Activated T-helper 1 cell treated with anti-CD3 and anti-CD28 coated beads, Interleukin-12 subunit alpha, Interleukin-12 subunit beta, Interleukin-2, Interleukin-4 antibody, amounts not matched to agents 30 ng/mL and 10 ng/mL and 1 ng/mL, durations not matched to agents 14 hours and 24 hours and 36 hours (primary cell): ENCODE data around the gene C11orf71. TPM values are rescaled to one million over a fixed set of nuclear protein-coding genes. Genes with fewer than 3 reads are reported as not detected.

Source experiments
- DNase-seq: peaks from one replicate; pipeline ENCODE4 v3.0.0; 2021; ENCODE audit warnings: low spot score
- H3K27ac Mint-ChIP-seq: one replicate; pipeline ENCODE4 v1.8.0; 2021; ENCODE audit warnings: mild to moderate bottlenecking, mixed read lengths
- H3K27me3 Mint-ChIP-seq: one replicate; pipeline ENCODE4 v1.8.0; 2022; ENCODE audit warnings: mild to moderate bottlenecking, moderate library complexity, mixed read lengths; ENCODE audit not compliant: insufficient read depth
- H3K36me3 Mint-ChIP-seq: one replicate; pipeline ENCODE4 v1.8.0; 2021; ENCODE audit warnings: low read depth, mixed read lengths
- H3K4me1 Mint-ChIP-seq: one replicate; pipeline ENCODE4 v1.8.0; 2021; ENCODE audit warnings: low read depth, mixed read lengths
- H3K4me3 Mint-ChIP-seq: one replicate; pipeline ENCODE4 v1.8.0; 2021; ENCODE audit warnings: mild to moderate bottlenecking, moderate library complexity, mixed read lengths
- H3K9me3 Mint-ChIP-seq: one replicate; pipeline ENCODE4 v1.8.0; 2021; ENCODE audit warnings: mixed read lengths
- intact Hi-C: fragments of 100-400 bp; cut with micrococcal nuclease; formaldehyde crosslinking; loops from one replicate; pipeline ENCODE4 v1.15.1; 2024
- total RNA-seq: library from RNA; stranded (reverse); gene quantifications from 2 replicates; pipeline ENCODE4 v1.2.3, GENCODE V29; 2022

C11orf71 gene
- total RNA-seq, 1 donor from 2014 or later, result 7.7 TPM

DNA sequence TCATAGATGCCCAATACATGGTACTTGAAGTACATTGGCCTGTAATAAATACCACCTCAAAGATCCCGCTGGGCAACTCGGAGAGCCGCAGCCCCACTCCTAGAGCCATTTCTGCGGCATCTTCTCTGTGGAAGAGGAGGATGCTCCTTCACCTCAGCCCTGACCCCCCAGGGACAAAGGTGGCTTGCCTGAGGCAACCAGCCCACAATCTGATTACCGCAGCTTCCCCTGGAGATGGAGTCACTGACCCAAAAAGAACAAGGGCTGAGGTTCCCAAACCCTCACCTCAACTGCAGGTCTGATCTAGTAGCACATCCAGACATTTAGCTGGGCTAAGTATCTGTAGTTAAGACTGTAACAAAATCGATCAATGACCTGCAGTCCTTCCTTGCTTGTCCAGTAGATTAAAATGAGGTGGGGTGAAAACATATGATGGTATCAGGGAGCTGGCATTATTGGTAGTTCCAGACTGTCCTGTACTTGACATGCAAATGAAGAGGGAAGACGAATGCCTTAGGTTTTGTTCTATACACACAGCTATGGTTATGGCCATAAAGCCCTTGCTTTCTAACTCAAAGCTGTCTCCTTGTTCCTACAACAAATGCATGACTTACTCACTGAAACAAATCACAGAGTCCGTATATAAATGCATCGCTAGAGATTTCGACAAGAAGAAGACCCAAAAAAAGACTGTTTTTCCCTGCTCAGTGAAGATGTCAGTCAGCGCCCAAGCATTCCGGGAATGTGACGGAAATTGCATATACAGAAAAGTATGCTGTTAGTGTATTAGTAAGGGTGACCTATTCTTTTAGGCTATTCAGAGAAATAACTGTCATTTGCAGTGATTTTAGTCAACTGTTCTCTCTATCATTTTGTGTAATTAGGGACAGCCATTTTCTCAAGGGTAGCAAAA, 33.7 kb downstream of the C11orf71 start:
- H3K27ac Mint-ChIP-seq, result no peak overlapping the region
- no peaks in the 10 kb centered on the region for H3K36me3 Mint-ChIP-seq
- DNase-seq, result no peak
- peaks cover 2% of the 10 kb centered on the region for H3K27me3 Mint-ChIP-seq
- H3K4me3 Mint-ChIP-seq, result no peak overlapping the region
- no peaks in the 10 kb centered on the region for H3K4me1 Mint-ChIP-seq
- H3K9me3 Mint-ChIP-seq, result no peaks in the 10 kb centered on the region
- intact Hi-C loops, result no loop called here

DNA sequence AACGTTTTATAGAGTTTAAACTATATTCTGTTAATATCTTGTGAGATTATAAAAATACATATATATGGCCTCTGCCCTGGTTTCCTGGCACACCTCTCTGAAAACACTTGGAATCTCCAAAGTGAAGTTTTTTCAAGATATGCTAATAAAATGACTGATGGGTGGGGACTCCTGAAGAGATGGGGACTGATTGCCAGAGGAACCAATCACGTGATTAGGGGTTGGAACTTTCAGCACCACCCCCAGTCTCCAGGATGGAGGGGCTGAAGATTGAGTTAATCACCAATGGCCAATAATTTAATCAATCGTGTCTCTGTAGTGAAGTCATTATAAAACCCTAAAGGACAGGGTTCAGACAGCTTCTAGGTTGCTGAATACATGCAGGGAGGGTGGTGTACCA, 37.4 kb downstream of the C11orf71 start:
- Mint-ChIP-seq H3K36me3 (no peaks in the 10 kb centered on the region), H3K4me1 (no peaks in the 10 kb centered on the region), H3K4me3 (no peak overlapping the region), H3K27me3 (peaks cover 17% of the 10 kb centered on the region), H3K9me3 (no peaks in the 10 kb centered on the region), H3K27ac (no peak overlapping the region)
- intact Hi-C loops, result no loop called here
- DNase-seq, result no peak

DNA sequence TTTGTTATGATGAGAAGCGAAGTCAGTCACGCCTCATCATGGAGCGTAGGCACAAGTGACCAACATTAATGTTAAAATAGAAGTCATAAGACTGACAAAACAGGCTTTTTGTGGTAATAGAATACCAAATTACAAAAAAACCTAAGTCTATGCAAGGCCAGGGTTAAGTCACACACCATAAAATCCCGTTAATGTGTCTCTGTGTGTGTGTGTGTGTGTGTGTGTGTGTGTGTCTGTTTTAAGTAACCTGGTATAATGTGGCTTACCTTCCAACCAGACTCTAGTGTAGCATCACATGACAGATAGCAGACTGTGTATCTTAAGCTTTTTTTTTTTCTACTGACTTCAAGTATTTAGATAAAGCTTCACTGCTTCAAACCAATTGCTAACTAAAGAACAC, 38.0 kb downstream of the C11orf71 start:
- peaks cover 18% of the 10 kb centered on the region for H3K27me3 Mint-ChIP-seq
- no peaks in the 10 kb centered on the region for H3K9me3 Mint-ChIP-seq
- H3K36me3 Mint-ChIP-seq, result no peaks in the 10 kb centered on the region
- intact Hi-C loops, result no loop called here
- no peak overlapping the region for H3K27ac Mint-ChIP-seq
- no peak for DNase-seq
- H3K4me1 Mint-ChIP-seq, result no peaks in the 10 kb centered on the region
- H3K4me3 Mint-ChIP-seq, result no peak overlapping the region

DNA sequence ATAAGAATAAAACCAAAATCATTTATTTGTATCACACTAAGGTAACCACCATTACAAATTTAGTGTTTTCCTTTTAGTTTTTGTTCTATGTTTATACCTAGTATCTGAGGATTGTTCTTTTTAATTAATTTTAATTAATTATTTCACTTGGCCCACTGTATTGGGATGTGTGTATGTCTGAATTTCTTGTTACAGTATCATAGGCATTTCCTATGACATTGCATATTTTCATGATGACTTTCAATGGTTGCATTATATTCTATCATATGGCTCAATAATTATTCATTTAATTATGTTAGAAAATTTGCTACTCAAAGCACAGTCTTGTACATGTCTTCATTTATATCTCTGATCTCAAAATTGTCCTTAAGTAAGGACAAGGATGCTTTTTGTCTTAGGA, 41.0 kb downstream of the C11orf71 start:
- H3K36me3 Mint-ChIP-seq, result no peaks in the 10 kb centered on the region
- no peaks in the 10 kb centered on the region for H3K9me3 Mint-ChIP-seq
- peaks cover 18% of the 10 kb centered on the region for H3K27me3 Mint-ChIP-seq
- DNase-seq, result no peak
- H3K4me3 Mint-ChIP-seq, result no peak overlapping the region
- intact Hi-C loops, result no loop called here
- H3K4me1 Mint-ChIP-seq, result no peaks in the 10 kb centered on the region
- no peak overlapping the region for H3K27ac Mint-ChIP-seq

DNA sequence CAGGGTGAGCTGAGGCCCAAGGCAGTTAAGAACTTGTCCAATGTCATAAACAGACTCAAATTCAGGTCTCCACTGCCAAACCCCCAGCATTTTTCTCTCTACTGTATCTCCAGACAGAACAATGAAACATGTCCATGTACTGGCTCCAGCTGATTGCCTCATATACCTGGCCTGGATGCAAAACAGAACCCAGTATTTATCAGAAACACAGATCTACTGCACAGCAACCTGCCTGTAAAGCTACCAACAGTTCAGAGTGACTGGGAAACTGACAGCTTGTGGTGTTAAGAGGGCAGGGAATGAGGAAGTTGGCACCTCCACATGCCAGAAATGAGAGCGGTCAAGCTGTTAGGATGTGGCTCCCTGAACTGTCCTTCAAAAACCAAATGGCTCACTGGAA, 41.6 kb downstream of the C11orf71 start:
- intact Hi-C loops, result no loop called here
- no peak overlapping the region for H3K27ac Mint-ChIP-seq
- H3K4me1 Mint-ChIP-seq, result no peaks in the 10 kb centered on the region
- no peak overlapping the region for H3K4me3 Mint-ChIP-seq
- H3K9me3 Mint-ChIP-seq, result no peaks in the 10 kb centered on the region
- peaks cover 18% of the 10 kb centered on the region for H3K27me3 Mint-ChIP-seq
- H3K36me3 Mint-ChIP-seq, result no peaks in the 10 kb centered on the region
- DNase-seq, result no peak

DNA sequence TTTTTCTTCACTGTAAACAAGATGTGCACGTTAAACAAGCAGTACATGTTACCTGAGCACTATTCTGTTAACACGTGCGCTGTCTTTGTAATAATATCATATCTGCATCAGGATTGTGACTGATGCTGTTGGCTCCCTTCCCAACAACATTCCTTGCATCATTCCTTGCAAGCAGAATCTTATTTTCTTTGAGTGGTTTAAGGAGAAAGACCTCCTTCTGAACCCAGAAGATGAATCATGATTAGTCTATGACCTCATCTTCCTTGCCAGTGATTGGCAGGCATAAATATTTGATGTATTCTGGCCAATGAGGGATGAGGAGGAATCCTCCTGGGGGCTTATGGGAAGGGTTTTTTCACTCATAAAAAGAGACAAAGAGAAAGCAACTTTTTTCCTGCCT, 46.2 kb downstream of the C11orf71 start:
- intact Hi-C loops, result no loop called here
- no peaks in the 10 kb centered on the region for H3K9me3 Mint-ChIP-seq
- H3K27me3 Mint-ChIP-seq, result peaks cover 8% of the 10 kb centered on the region
- no peak for DNase-seq
- no peaks in the 10 kb centered on the region for H3K36me3 Mint-ChIP-seq
- no peak overlapping the region for H3K4me3 Mint-ChIP-seq
- no peaks in the 10 kb centered on the region for H3K4me1 Mint-ChIP-seq
- H3K27ac Mint-ChIP-seq, result no peak overlapping the region

DNA sequence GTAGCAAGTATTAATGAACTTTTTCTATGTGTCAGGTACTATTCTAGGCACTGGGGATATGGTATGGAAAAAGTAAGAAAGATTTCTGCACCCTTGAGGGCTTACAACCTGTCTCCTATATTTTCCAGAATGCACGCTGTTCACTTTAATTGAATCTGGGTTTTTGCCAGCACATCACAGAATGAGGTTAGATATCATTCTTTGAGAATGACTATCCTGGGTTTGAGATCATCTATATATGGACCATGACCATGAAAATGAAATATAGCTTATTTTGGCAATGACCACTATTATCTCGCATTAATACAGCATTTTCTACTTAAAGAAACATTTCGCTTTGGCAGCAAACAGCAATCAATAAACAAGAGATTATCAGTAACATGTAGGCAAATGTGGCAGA, 46.9 kb downstream of the C11orf71 start:
- Mint-ChIP-seq H3K27ac (no peak overlapping the region), H3K9me3 (no peaks in the 10 kb centered on the region), H3K4me1 (no peaks in the 10 kb centered on the region), H3K4me3 (no peak overlapping the region), H3K27me3 (peaks cover 3% of the 10 kb centered on the region), H3K36me3 (no peaks in the 10 kb centered on the region)
- intact Hi-C loops, result no loop called here
- DNase-seq, result no peak

DNA sequence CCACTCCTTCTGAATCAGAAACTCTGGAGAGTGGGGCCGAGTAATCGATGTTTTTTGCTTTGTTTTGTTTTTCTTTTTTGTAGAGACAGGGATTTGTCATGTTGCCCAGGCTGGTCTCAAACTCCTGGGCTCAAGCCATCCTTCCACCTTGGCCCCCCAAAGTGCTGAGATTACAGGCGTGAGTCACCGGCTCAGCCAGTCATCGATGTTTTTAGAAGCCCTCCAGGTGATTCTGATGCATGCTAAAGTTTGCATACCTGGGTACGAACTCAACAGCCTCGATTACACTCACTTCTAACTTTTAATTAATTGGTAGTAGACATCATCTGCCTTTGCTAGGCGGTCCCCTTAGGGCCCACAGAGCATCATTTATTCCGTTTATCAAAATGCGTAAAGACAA, 50.3 kb downstream of the C11orf71 start:
- no peaks in the 10 kb centered on the region for H3K27me3 Mint-ChIP-seq
- DNase-seq, result no peak
- no peak overlapping the region for H3K4me3 Mint-ChIP-seq
- H3K4me1 Mint-ChIP-seq, result no peaks in the 10 kb centered on the region
- H3K36me3 Mint-ChIP-seq, result no peaks in the 10 kb centered on the region
- intact Hi-C loops, result no loop called here
- H3K9me3 Mint-ChIP-seq, result no peaks in the 10 kb centered on the region
- no peak overlapping the region for H3K27ac Mint-ChIP-seq

Other genes starting within 250 kb of the C11orf71 start
- not detected in 2 replicates for gene NNMT, start 104.1 kb downstream of the C11orf71 start, total RNA-seq
- gene RBM7, start 155 bp upstream of the C11orf71 start, total RNA-seq, result 34.4 and 38.8 TPM in 2 replicates
- gene REXO2, start 39.0 kb upstream of the C11orf71 start, total RNA-seq, result 109 and 111 TPM in 2 replicates
- not detected in 2 replicates for gene NXPE1, start 159.4 kb upstream of the C11orf71 start, total RNA-seq
- gene NXPE4, start 195.3 kb upstream of the C11orf71 start, total RNA-seq, result not detected in 2 replicates